Mammary epithelial cell (primary cell): Measurements from ENCODE around the gene STK38L.

Experiments
- EZH2 ChIP-seq: IDR thresholded peaks from 2 replicates; pipeline ENCODE4 v1.6.1; 2012; ENCODE audit warnings: low read length, inconsistent platforms, borderline replicate concordance
- TF ChIP-seq, protein P1 (sequence below), 2 donors: IDR thresholded peaks in 1 of 2; conservative IDR thresholded peaks in 1 of 2; 2 replicates each; pipeline ENCODE4 v1.5.1; 2011 to 2012; ENCODE audit warnings: inconsistent platforms in 2 of 2, low read length in 2 of 2, mild to moderate bottlenecking in 2 of 2, control low read depth in 1 of 2, low read depth in 1 of 2; ENCODE audit not compliant: insufficient read depth in 1 of 2; ENCODE audit errors: extremely low read depth in 1 of 2

DNA sequence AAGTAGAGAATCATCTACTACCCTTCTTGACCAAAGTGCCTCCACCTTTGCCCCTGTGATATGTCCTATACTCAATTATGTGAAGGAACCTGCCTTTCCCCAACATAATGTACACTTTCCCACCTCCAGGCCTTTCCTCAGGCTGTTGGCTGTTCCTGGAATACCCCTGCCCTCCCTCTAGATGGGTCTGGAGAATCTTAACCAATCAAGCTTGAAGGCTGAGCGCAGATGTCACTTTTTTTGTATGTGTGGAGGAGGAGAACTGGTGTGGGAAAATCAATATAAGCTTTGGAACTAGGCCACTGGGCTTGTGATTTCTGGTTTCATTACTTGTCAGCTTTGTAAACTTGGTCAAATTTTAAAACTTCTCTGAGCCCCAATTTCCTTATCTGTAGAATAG, 93.3 kb downstream of the STK38L start:
- TF ChIP-seq, protein P1, sequence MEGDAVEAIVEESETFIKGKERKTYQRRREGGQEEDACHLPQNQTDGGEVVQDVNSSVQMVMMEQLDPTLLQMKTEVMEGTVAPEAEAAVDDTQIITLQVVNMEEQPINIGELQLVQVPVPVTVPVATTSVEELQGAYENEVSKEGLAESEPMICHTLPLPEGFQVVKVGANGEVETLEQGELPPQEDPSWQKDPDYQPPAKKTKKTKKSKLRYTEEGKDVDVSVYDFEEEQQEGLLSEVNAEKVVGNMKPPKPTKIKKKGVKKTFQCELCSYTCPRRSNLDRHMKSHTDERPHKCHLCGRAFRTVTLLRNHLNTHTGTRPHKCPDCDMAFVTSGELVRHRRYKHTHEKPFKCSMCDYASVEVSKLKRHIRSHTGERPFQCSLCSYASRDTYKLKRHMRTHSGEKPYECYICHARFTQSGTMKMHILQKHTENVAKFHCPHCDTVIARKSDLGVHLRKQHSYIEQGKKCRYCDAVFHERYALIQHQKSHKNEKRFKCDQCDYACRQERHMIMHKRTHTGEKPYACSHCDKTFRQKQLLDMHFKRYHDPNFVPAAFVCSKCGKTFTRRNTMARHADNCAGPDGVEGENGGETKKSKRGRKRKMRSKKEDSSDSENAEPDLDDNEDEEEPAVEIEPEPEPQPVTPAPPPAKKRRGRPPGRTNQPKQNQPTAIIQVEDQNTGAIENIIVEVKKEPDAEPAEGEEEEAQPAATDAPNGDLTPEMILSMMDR (conservative IDR thresholded peaks at IDR 0.05 in 1 of 2, IDR thresholded peaks at IDR 0.05 in 1 of 2; ENCODE audit: extremely low read depth in 1 of 2, insufficient read depth in 1 of 2, low read depth in 1 of 2, low read length in 2 of 2), result no peak
- no peak for TF ChIP-seq EZH2
